ENCODE results near the gene GRM8. TPM values are rescaled to one million over a fixed set of nuclear protein-coding genes. Genes with fewer than 3 reads are reported as not detected.

The GRM8 gene
- polyA plus RNA-seq, 1 donor (not counting 4 experiments of a cell fraction or from before 2014, with no cell fraction given) = not detected

DNA sequence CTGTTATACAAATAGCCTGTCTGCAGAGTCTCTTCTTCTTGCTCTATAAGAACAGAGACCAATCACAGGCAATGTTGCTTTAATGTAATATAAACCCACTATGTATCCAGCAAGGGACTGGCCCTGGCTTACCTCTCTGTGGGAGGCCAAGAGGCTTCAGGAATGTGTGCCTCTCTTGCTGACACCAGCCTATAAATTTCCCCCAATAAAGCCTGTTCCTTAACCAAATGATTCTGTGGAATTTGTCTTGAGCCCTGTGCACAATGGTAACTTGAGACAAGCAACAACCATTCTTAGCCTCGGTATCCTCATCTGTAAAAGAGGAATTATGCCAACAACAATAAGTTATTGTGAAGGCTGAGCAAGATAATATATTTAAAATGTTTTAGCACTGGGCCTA is 563.7 kb downstream of the GRM8 start:
- Histone ChIP-seq H3K9me3 (ENCODE audit: control insufficient read depth, low read depth, low read length) (no peaks in the 10 kb centered on the region), H3K4me2 (ENCODE audit: control insufficient read depth, extremely low read depth, insufficient read depth, low read depth, low read length) (no peak overlapping the region), H3K4me1 (ENCODE audit: control insufficient read depth, extremely low read depth, insufficient read depth, low read length) (no peaks in the 10 kb centered on the region), H3K36me3 (ENCODE audit: control insufficient read depth in 2 of 2, extremely low read depth in 1 of 2, insufficient read depth in 2 of 2, low read length in 2 of 2) (no peaks in the 10 kb centered on the region), H4K20me1 (ENCODE audit: control insufficient read depth, extremely low read depth, insufficient read depth, low read length) (no peaks in the 10 kb centered on the region), H3K79me2 (ENCODE audit: control insufficient read depth, insufficient read depth, low read length) (no peaks in the 10 kb centered on the region), H3K27me3 (ENCODE audit: control insufficient read depth, extremely low read depth, insufficient read depth, low read length) (no peaks in the 10 kb centered on the region), H3K9me1 (ENCODE audit: control insufficient read depth, extremely low read depth, insufficient read depth, low read length) (no peaks in the 10 kb centered on the region), H3K27ac (ENCODE audit: control insufficient read depth, insufficient read depth, low read length) (no peak overlapping the region), H3K9ac (ENCODE audit: control insufficient read depth, extremely low read depth, insufficient read depth, low read length) (no peak overlapping the region), H3K4me3 (ENCODE audit: control insufficient read depth in 2 of 3, extremely low read depth in 1 of 3, insufficient read depth in 2 of 3, low read depth in 1 of 3, low read length in 3 of 3) (no peak overlapping the region), H2AFZ (ENCODE audit: control insufficient read depth, low read length) (no peak overlapping the region)
- FAIRE-seq (no peak), DNase-seq (ENCODE audit: low read depth, low spot score) (no peak)
- dilution Hi-C loops (cut with MboI; ENCODE audit: extremely low pct_ligation_motif_present, low sequenced_read_pairs) = no loop called here
- TF ChIP-seq, protein P1, sequence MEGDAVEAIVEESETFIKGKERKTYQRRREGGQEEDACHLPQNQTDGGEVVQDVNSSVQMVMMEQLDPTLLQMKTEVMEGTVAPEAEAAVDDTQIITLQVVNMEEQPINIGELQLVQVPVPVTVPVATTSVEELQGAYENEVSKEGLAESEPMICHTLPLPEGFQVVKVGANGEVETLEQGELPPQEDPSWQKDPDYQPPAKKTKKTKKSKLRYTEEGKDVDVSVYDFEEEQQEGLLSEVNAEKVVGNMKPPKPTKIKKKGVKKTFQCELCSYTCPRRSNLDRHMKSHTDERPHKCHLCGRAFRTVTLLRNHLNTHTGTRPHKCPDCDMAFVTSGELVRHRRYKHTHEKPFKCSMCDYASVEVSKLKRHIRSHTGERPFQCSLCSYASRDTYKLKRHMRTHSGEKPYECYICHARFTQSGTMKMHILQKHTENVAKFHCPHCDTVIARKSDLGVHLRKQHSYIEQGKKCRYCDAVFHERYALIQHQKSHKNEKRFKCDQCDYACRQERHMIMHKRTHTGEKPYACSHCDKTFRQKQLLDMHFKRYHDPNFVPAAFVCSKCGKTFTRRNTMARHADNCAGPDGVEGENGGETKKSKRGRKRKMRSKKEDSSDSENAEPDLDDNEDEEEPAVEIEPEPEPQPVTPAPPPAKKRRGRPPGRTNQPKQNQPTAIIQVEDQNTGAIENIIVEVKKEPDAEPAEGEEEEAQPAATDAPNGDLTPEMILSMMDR (optimal IDR thresholded peaks at IDR 0.05 in 1 of 3, IDR thresholded peaks at IDR 0.05 in 1 of 3, conservative IDR thresholded peaks at IDR 0.05 in 1 of 3; ENCODE audit: extremely low read depth in 1 of 3, insufficient read depth in 2 of 3, low read length in 3 of 3) = no peak
- TF ChIP-seq EZH2 (IDR thresholded peaks at IDR 0.05; ENCODE audit: low read length) = no peak

DNA sequence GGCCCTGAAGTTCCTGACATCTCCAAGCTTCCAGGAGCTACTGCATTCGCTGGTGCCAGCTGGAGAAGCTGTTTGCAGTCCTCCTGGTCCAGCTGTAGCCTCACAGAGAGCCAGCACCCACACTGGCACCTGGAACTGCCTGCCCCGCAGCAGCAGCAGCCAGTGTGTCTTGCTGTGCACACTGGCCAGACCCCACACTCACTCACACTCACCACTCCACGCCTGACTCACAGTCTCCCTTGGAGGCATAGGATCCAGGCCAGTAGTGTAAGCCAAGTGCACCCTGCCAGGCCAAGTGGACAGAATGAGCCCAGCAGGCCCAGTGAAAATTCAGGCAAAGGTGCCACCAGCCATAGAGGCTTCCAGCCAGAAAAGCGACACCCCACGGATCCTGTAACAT is 566.3 kb downstream of the GRM8 start:
- Histone ChIP-seq H3K79me2 (ENCODE audit: control insufficient read depth, insufficient read depth, low read length) (no peaks in the 10 kb centered on the region), H3K9me1 (ENCODE audit: control insufficient read depth, extremely low read depth, insufficient read depth, low read length) (no peaks in the 10 kb centered on the region), H3K9me3 (ENCODE audit: control insufficient read depth, low read depth, low read length) (no peaks in the 10 kb centered on the region), H3K27ac (ENCODE audit: control insufficient read depth, insufficient read depth, low read length) (no peak overlapping the region), H4K20me1 (ENCODE audit: control insufficient read depth, extremely low read depth, insufficient read depth, low read length) (no peaks in the 10 kb centered on the region), H2AFZ (ENCODE audit: control insufficient read depth, low read length) (no peak overlapping the region), H3K27me3 (ENCODE audit: control insufficient read depth, extremely low read depth, insufficient read depth, low read length) (no peaks in the 10 kb centered on the region), H3K9ac (ENCODE audit: control insufficient read depth, extremely low read depth, insufficient read depth, low read length) (no peak overlapping the region), H3K36me3 (ENCODE audit: control insufficient read depth in 2 of 2, extremely low read depth in 1 of 2, insufficient read depth in 2 of 2, low read length in 2 of 2) (no peaks in the 10 kb centered on the region), H3K4me1 (ENCODE audit: control insufficient read depth, extremely low read depth, insufficient read depth, low read length) (no peaks in the 10 kb centered on the region), H3K4me3 (ENCODE audit: control insufficient read depth in 2 of 3, extremely low read depth in 1 of 3, insufficient read depth in 2 of 3, low read depth in 1 of 3, low read length in 3 of 3) (no peak overlapping the region), H3K4me2 (ENCODE audit: control insufficient read depth, extremely low read depth, insufficient read depth, low read depth, low read length) (no peak overlapping the region)
- no peak for FAIRE-seq
- no peak for TF ChIP-seq EZH2 (IDR thresholded peaks at IDR 0.05; ENCODE audit: low read length)
- TF ChIP-seq, protein P1 (optimal IDR thresholded peaks at IDR 0.05 in 1 of 3, IDR thresholded peaks at IDR 0.05 in 1 of 3, conservative IDR thresholded peaks at IDR 0.05 in 1 of 3; ENCODE audit: extremely low read depth in 1 of 3, insufficient read depth in 2 of 3, low read length in 3 of 3) = no peak
- no peak for DNase-seq (ENCODE audit: low read depth, low spot score)
- dilution Hi-C loops (cut with MboI; ENCODE audit: extremely low pct_ligation_motif_present, low sequenced_read_pairs) = no loop called here
